Gastroesophageal sphincter (tissue), 4 donors: ENCODE results near the gene LSM7. TPM values are rescaled to one million over a fixed set of nuclear protein-coding genes. Genes with fewer than 3 reads are reported as not detected.
"Not testable (repeated sequence)": the region's sequence is repeated elsewhere in the genome, so short reads cannot be mapped to it uniquely, and the experiment has no call there.

Source experiments
- ATAC-seq: fragments of 150-250 bp; one replicate; pipeline ENCODE4 v1.9.1; 2016; ENCODE audit warnings: mild to moderate bottlenecking, moderate library complexity
- H3K27ac ChIP-seq, 4 donors: fragments of 200-600 bp; sonication (generic) in 3 of 4; 1 replicate in 3 of 4; 2 replicates in 1 of 4; pipeline ENCODE4 v1.5.1; 2016 to 2019
- H3K27me3 ChIP-seq: fragments of 200-600 bp; sonication (generic); one replicate; pipeline ENCODE4 v1.5.1; 2019
- H3K36me3 ChIP-seq, 2 donors: fragments of 200-600 bp; sonication (generic); one replicate each; pipeline ENCODE4 v1.5.1; 2019; ENCODE audit warnings: control low read depth in 1 of 2
- H3K4me1 ChIP-seq, 3 donors: fragments of 200-600 bp; sonication (generic); 1 replicate in 2 of 3; 2 replicates in 1 of 3; pipeline ENCODE4 v1.5.1; 2016 to 2019; ENCODE audit warnings: control low read depth in 2 of 3
- H3K4me3 ChIP-seq, 2 donors: fragments of 200-600 bp; sonication (generic); one replicate each; pipeline ENCODE4 v1.5.1; 2019; ENCODE audit warnings: mild to moderate bottlenecking in 1 of 2, moderate library complexity in 1 of 2
- H3K9me3 ChIP-seq, 3 donors: fragments of 200-600 bp; sonication (generic); one replicate each; pipeline ENCODE4 v1.5.1; 2017 to 2019; ENCODE audit warnings: control low read depth in 2 of 3
- EP300 ChIP-seq: sonication (generic); formaldehyde crosslinking; IDR thresholded peaks from one replicate; pipeline ENCODE4 v1.6.1; 2017; ENCODE audit warnings: antibody characterized with exemption, mild to moderate bottlenecking
- POLR2A ChIP-seq, 2 donors: fragments of 450-650 bp; IDR thresholded peaks; one replicate each; pipeline ENCODE4 v1.6.1; 2017; ENCODE audit warnings: antibody characterized with exemption in 2 of 2, mild to moderate bottlenecking in 2 of 2, moderate library complexity in 1 of 2
- POLR2AphosphoS5 ChIP-seq: sonication (generic); formaldehyde crosslinking; IDR thresholded peaks from one replicate; pipeline ENCODE4 v1.6.1; 2017; ENCODE audit warnings: antibody characterized with exemption
- WGBS, 2 donors: methylation state at CpG; one replicate each; pipeline ENCODE4 v1.1.5; 2018; ENCODE audit warnings: low coverage in 1 of 2; 5-methylcytosine and 5-hydroxymethylcytosine counted together
- total RNA-seq, 4 donors: library from RNA; depleted of rRNA; stranded (reverse); fragments of >200 nt; gene quantifications; one replicate each; pipeline ENCODE4 v1.1.0, GENCODE V29; 2016
- TF ChIP-seq, protein P1 (sequence below), 4 experiments: fragments of 200-600 bp in 2 of 4; fragments of 450-650 bp in 2 of 4; sonication (generic) in 1 of 4; IDR thresholded peaks; one replicate each; pipeline ENCODE4 v1.5.1; 2017 to 2019; ENCODE audit warnings: antibody characterized with exemption in 4 of 4, mild to moderate bottlenecking in 2 of 4, moderate library complexity in 2 of 4

Gene LSM7
- total RNA-seq, 4 donors from 2014 or later, result 52.3 to 86.1 (median 77.7) TPM

DNA sequence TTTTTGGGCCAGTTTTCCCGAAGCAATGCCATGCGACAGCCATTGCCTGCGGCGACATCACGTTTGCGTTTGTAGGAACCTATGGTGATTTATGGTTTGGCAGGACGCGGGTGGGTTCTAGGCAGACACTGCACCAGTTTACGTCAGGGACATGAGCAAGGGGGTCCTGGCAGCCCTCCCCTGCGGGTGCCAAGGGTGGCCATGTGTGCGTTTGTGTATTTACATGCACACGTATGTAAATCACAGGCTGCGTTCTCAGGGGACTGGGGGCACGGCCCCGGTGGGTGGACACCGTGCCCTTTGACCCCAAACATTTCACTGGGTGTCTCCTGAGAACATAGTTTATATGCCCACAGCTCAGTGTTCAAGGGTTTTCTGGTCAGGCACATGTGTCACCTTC lies 22.3 kb upstream of the LSM7 start:
- Histone ChIP-seq H3K27me3 (no peaks in the 10 kb centered on the region), H3K27ac (no peak overlapping the region), H3K4me1 (no peaks in the 10 kb centered on the region), H3K4me3 (no peak overlapping the region), H3K9me3 (no peaks in the 10 kb centered on the region), H3K36me3 (peaks cover 0 to 75% of the 10 kb centered on the region in 2 donors)
- TF ChIP-seq, protein P1, sequence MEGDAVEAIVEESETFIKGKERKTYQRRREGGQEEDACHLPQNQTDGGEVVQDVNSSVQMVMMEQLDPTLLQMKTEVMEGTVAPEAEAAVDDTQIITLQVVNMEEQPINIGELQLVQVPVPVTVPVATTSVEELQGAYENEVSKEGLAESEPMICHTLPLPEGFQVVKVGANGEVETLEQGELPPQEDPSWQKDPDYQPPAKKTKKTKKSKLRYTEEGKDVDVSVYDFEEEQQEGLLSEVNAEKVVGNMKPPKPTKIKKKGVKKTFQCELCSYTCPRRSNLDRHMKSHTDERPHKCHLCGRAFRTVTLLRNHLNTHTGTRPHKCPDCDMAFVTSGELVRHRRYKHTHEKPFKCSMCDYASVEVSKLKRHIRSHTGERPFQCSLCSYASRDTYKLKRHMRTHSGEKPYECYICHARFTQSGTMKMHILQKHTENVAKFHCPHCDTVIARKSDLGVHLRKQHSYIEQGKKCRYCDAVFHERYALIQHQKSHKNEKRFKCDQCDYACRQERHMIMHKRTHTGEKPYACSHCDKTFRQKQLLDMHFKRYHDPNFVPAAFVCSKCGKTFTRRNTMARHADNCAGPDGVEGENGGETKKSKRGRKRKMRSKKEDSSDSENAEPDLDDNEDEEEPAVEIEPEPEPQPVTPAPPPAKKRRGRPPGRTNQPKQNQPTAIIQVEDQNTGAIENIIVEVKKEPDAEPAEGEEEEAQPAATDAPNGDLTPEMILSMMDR (IDR thresholded peaks at IDR 0.05), result no peak
- TF ChIP-seq POLR2A (IDR thresholded peaks at IDR 0.05) (no peak), POLR2AphosphoS5 (no peak), EP300 (no peak)
- 80 to 98% methylated on average over 3 to 6 of the region's 16 CpGs for WGBS, 2 donors
- no peak for ATAC-seq

DNA sequence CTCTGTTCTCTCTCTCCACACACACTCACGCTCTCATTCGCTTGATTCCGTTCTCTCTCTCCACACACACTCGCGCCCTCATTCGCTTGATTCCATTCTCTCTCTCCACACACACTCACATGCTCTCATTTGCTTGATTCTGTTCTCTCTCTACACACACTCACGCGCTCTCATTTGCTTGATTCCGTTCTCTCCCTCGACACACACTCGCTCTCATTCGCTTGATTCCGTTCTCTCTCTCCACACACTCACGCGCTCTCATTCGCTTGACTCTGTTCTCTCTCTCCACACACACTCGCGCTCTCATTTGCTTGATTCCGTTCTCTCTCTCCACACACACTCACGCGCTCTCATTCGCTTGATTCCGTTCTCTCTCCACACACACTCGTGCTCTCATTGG lies 21.4 kb upstream of the LSM7 start:
- not testable (repeated sequence) for H3K9me3 ChIP-seq, H3K27ac ChIP-seq, ATAC-seq, H3K27me3 ChIP-seq, H3K4me3 ChIP-seq, H3K4me1 ChIP-seq
- peaks cover 0 to 80% of the 10 kb centered on the region in 2 donors for H3K36me3 ChIP-seq
- 90 to 91% methylated on average over 21 to 24 of the region's 24 CpGs for WGBS, 2 donors

DNA sequence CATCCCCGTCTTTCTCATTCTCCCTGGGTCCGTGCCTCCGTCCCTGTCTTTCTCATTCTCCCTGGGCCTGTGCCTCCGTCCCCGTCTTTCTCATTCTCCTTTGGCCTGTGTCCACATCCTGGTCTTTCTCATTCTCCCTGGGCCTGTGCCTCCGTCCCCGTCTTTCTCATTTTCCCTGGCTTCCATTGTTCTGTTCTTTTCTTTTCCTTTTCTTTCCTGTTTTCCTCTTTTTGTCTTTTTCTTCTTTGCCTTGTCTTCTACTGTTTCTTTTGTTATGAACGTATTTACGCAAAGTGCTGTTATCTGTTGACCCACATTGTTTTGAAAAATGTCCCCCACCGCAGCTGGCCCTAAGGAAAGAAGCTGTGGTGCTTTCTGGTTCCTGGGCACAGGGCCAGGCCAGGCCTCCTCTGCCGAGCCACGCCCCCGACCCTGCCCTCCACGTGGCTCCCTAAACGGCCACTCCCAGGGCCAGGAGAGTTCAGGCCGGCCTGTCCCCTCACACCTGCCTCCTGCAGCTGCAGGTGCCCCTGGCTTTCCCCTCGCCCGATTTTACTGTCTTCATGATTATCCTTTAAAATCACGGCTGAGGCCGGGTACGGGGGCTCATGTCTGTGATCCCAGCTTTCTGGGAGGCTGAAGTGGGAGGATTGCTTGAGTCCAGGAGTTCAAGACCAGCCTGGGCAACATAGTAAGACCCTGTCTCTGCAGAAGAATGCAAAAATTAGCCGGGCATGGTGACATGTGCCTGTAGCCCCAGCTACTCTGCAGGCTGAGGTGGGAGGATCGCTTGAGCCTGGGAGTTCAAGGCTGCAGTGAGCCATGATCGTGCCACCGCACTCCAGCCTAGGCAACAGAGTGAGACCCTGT lies 17.6 kb upstream of the LSM7 start:
- ATAC-seq, result no peak
- Histone ChIP-seq H3K4me1 (no peaks in the 10 kb centered on the region), H3K27ac (no peak overlapping the region), H3K36me3 (peaks cover 0 to 74% of the 10 kb centered on the region in 2 donors), H3K27me3 (no peaks in the 10 kb centered on the region), H3K9me3 (no peaks in the 10 kb centered on the region), H3K4me3 (no peak overlapping the region)
- 61 to 78% methylated on average over 10 to 18 of the region's 25 CpGs for WGBS, 2 donors
- TF ChIP-seq POLR2AphosphoS5, result no peak
- TF ChIP-seq, protein P1 (IDR thresholded peaks at IDR 0.05), result no peak
- no peak for TF ChIP-seq POLR2A (IDR thresholded peaks at IDR 0.05)
- no peak for TF ChIP-seq EP300

DNA sequence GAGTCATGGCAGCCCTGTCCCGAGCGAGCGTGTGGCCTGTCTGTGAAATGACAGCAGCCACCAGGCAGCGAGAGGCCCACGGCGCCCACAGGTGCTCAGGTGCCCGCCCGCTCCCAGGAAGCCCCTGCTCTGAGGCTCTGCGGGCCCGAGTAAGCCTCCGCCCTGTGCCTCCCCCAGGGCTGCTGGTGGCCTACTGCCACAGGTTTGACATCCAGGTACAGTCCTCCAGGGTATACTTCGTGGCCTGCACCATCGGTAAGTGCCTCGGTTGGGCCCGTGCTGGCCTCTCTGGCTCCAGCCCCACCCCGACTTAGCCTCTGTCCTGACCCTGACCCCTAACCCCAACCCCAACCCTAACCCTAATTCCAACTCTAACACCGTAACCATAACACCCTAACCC lies 16.7 kb upstream of the LSM7 start:
- WGBS, 2 donors, result 87 to 100% methylated on average over 1 to 5 of the region's 17 CpGs
- Histone ChIP-seq H3K36me3 (peaks cover 0 to 74% of the 10 kb centered on the region in 2 donors), H3K27me3 (no peaks in the 10 kb centered on the region), H3K4me3 (no peak overlapping the region), H3K27ac (no peak overlapping the region), H3K4me1 (no peaks in the 10 kb centered on the region), H3K9me3 (no peaks in the 10 kb centered on the region)
- TF ChIP-seq, protein P1 (IDR thresholded peaks at IDR 0.05), result no peak
- TF ChIP-seq POLR2A (IDR thresholded peaks at IDR 0.05) (no peak), EP300 (no peak), POLR2AphosphoS5 (no peak)
- no peak for ATAC-seq

DNA sequence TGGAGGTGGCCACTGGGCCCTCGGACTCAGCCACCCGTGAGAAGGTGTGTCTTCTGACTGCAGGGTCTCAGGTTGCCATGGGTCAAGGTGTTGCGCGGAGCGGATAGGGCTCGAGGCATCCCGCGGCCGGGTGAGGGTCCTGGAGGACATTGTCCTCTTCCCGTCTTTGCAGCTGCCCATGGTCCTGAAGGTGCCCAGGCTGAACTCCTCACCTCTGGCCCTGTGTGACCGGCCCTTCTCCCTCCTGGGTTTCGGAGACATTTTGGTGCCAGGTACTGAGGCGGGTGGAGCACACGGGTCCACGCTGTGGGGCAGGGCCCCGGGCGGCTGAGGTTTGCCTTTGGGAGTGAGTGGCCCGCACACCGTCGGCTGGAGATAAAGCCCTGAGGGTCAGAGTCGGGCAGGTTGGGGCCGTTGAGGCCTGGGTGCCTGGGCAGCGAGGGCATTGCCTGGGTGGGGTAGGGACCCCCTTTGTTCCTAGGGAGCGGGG lies 16.0 kb upstream of the LSM7 start:
- WGBS, 2 donors, result 88% methylated on average over 5 of the region's 24 CpGs; no CpG with 5 or more reads in 1 of the 2 donors
- Histone ChIP-seq H3K27ac (no peak overlapping the region), H3K4me3 (no peak overlapping the region), H3K4me1 (no peaks in the 10 kb centered on the region), H3K36me3 (peaks cover 0 to 75% of the 10 kb centered on the region in 2 donors), H3K27me3 (no peaks in the 10 kb centered on the region), H3K9me3 (no peaks in the 10 kb centered on the region)
- TF ChIP-seq POLR2AphosphoS5, result no peak
- no peak for TF ChIP-seq POLR2A (IDR thresholded peaks at IDR 0.05)
- TF ChIP-seq, protein P1 (IDR thresholded peaks at IDR 0.05), result no peak
- no peak for TF ChIP-seq EP300
- no peak for ATAC-seq
